ENCODE data around the gene APBA1. TPM values are rescaled to one million over a fixed set of nuclear protein-coding genes. Genes with fewer than 3 reads are reported as not detected.

APBA1 gene
- total RNA-seq, 1 donor from 2014 or later, result 8.7 TPM

- Histone ChIP-seq H3K27me3 (no peaks in the 10 kb centered on the region), H3K36me3 (no peaks in the 10 kb centered on the region), H3K4me1 (no peaks in the 10 kb centered on the region), H3K27ac (no peak overlapping the region), H3K9me3 (no peaks in the 10 kb centered on the region), H3K4me3 (no peak overlapping the region)
- no peak for DNase-seq (ENCODE audit: low spot score in 2 of 2)
- intact Hi-C loops (cut with DNase I), result no loop called here
- TF ChIP-seq CTCF (IDR thresholded peaks at IDR 0.05), result no peak
Observed at GRCh38 chr9:69573651-69574050, 98.5 kb downstream of the APBA1 start.

- H3K36me3 ChIP-seq, result no peaks in the 10 kb centered on the region
- no peak overlapping the region for H3K27ac ChIP-seq
- intact Hi-C loops (cut with DNase I), result no loop called here
- no peaks in the 10 kb centered on the region for H3K27me3 ChIP-seq
- TF ChIP-seq CTCF (IDR thresholded peaks at IDR 0.05), result no peak
- no peaks in the 10 kb centered on the region for H3K4me1 ChIP-seq
- H3K9me3 ChIP-seq, result no peaks in the 10 kb centered on the region
- no peak overlapping the region for H3K4me3 ChIP-seq
- DNase-seq (ENCODE audit: low spot score in 2 of 2), result no peak
Observed at GRCh38 chr9:69572611-69573010, 99.6 kb downstream of the APBA1 start.

GRCh38 chr9:69571032-69571431 is 101.1 kb downstream of the APBA1 start:
- no peaks in the 10 kb centered on the region for H3K4me1 ChIP-seq
- no peaks in the 10 kb centered on the region for H3K27me3 ChIP-seq
- H3K4me3 ChIP-seq, result no peak overlapping the region
- DNase-seq (ENCODE audit: low spot score in 2 of 2), result no peak
- no peak overlapping the region for H3K27ac ChIP-seq
- H3K9me3 ChIP-seq, result no peaks in the 10 kb centered on the region
- H3K36me3 ChIP-seq, result no peaks in the 10 kb centered on the region
- intact Hi-C loops (cut with DNase I), result no loop called here
- TF ChIP-seq CTCF (IDR thresholded peaks at IDR 0.05), result no peak

- no peaks in the 10 kb centered on the region for H3K9me3 ChIP-seq
- intact Hi-C loops (cut with DNase I), result no loop called here
- H3K4me3 ChIP-seq, result no peak overlapping the region
- no peaks in the 10 kb centered on the region for H3K36me3 ChIP-seq
- TF ChIP-seq CTCF (IDR thresholded peaks at IDR 0.05), result no peak
- H3K27me3 ChIP-seq, result no peaks in the 10 kb centered on the region
- H3K27ac ChIP-seq, result no peak overlapping the region
- H3K4me1 ChIP-seq, result no peaks in the 10 kb centered on the region
- no peak for DNase-seq (ENCODE audit: low spot score in 2 of 2)
Observed at GRCh38 chr9:69569738-69570451, 102.3 kb downstream of the APBA1 start.

GRCh38 chr9:69564557-69564956 is 107.6 kb downstream of the APBA1 start:
- no peaks in the 10 kb centered on the region for H3K27me3 ChIP-seq
- H3K4me3 ChIP-seq, result no peak overlapping the region
- H3K9me3 ChIP-seq, result no peaks in the 10 kb centered on the region
- no peak for TF ChIP-seq CTCF (IDR thresholded peaks at IDR 0.05)
- H3K4me1 ChIP-seq, result no peaks in the 10 kb centered on the region
- no peaks in the 10 kb centered on the region for H3K36me3 ChIP-seq
- DNase-seq (ENCODE audit: low spot score in 2 of 2), result no peak
- H3K27ac ChIP-seq, result no peak overlapping the region
- intact Hi-C loops (cut with DNase I), result no loop called here

- H3K9me3 ChIP-seq, result no peaks in the 10 kb centered on the region
- H3K36me3 ChIP-seq, result no peaks in the 10 kb centered on the region
- H3K4me1 ChIP-seq, result no peaks in the 10 kb centered on the region
- intact Hi-C loops (cut with DNase I), result loop anchor here (10.0 kb wide), 1 partner anchor 94 kb away; no protein-coding TSS in a partner anchor
- H3K27ac ChIP-seq, result no peak overlapping the region
- no peak for TF ChIP-seq CTCF (IDR thresholded peaks at IDR 0.05)
- H3K27me3 ChIP-seq, result no peaks in the 10 kb centered on the region
- DNase-seq (ENCODE audit: low spot score in 2 of 2), result no peak
- H3K4me3 ChIP-seq, result no peak overlapping the region
Observed at GRCh38 chr9:69559126-69559525, 113.0 kb downstream of the APBA1 start.

Measured in ascending aorta (tissue), 2 donors.